MM.1S (cell line): Measurements from ENCODE around the gene SNN.

Source experiments
- DNase-seq: peaks from one replicate; pipeline ENCODE4 v3.0.0-alpha.2; 2015
- H2AFZ ChIP-seq: fragments of 300-600 bp; sonication (generic); 2 replicates; pipeline ENCODE4 v1.6.0; 2016; ENCODE audit warnings: antibody characterized with exemption, low read length
- H3F3A ChIP-seq: fragments of 300-600 bp; sonication (generic); 2 replicates; pipeline ENCODE4 v1.6.1; 2016; ENCODE audit warnings: mild to moderate bottlenecking, antibody characterized with exemption, low read length, moderate library complexity, mixed read lengths; ENCODE audit not compliant: insufficient read depth
- H3K27ac ChIP-seq: fragments of 300-600 bp; sonication (generic); 2 replicates; pipeline ENCODE4 v1.5.1; 2016; ENCODE audit warnings: mild to moderate bottlenecking, low read length
- H3K27me3 ChIP-seq: fragments of 300-600 bp; sonication (generic); replicated peaks from 2 replicates; pipeline ENCODE4 v1.6.0; 2016; ENCODE audit warnings: low read length; ENCODE audit not compliant: insufficient read depth
- H3K36me3 ChIP-seq: fragments of 300-600 bp; sonication (generic); replicated peaks from 2 replicates; pipeline ENCODE4 v1.6.1; 2016; ENCODE audit warnings: mild to moderate bottlenecking, low read length, mixed read lengths; ENCODE audit not compliant: insufficient read depth
- H3K4me1 ChIP-seq: fragments of 300-600 bp; sonication (generic); 2 replicates; pipeline ENCODE4 v1.6.1; 2016; ENCODE audit warnings: low read length, mixed read lengths
- H3K4me2 ChIP-seq: fragments of 300-600 bp; sonication (generic); 2 replicates; pipeline ENCODE4 v1.6.0; 2016; ENCODE audit warnings: low read depth, low read length
- H3K4me3 ChIP-seq: fragments of 300-600 bp; sonication (generic); 2 replicates; pipeline ENCODE4 v1.5.1; 2016; ENCODE audit warnings: low read length, mixed read lengths
- H3K79me2 ChIP-seq: fragments of 300-600 bp; sonication (generic); 2 replicates; pipeline ENCODE4 v1.6.1; 2016; ENCODE audit warnings: mixed run types, low read length, mixed read lengths
- H3K9ac ChIP-seq: fragments of 300-600 bp; sonication (generic); 2 replicates; pipeline ENCODE4 v1.6.1; 2016; ENCODE audit warnings: low read length, mixed read lengths
- H3K9me2 ChIP-seq: fragments of 300-600 bp; sonication (generic); replicated peaks from 2 replicates; pipeline ENCODE4 v1.6.1; 2016; ENCODE audit warnings: mild to moderate bottlenecking, low read length, mixed read lengths; ENCODE audit not compliant: insufficient read depth
- H3K9me3 ChIP-seq: fragments of 300-600 bp; sonication (generic); replicated peaks from 2 replicates; pipeline ENCODE4 v1.6.1; 2016; ENCODE audit warnings: mild to moderate bottlenecking, low read length, mixed read lengths; ENCODE audit not compliant: insufficient read depth
- H4K20me1 ChIP-seq: fragments of 300-600 bp; sonication (generic); 2 replicates; pipeline ENCODE4 v1.6.1; 2016; ENCODE audit warnings: mild to moderate bottlenecking, low read length, moderate library complexity, mixed read lengths; ENCODE audit not compliant: insufficient read depth
- EZH2 ChIP-seq: fragments of 300-600 bp; sonication (generic); optimal IDR thresholded peaks from 2 replicates; pipeline ENCODE3; 2017; ENCODE audit warnings: low read depth, mild to moderate bottlenecking, antibody characterized with exemption, low read length, mixed read lengths
- EZH2phosphoT487 ChIP-seq: fragments of 300-600 bp; sonication (generic); IDR thresholded peaks from 2 replicates; pipeline ENCODE4 v1.6.1; 2018; ENCODE audit warnings: antibody characterized with exemption, low read length
- TF ChIP-seq, protein P1 (sequence below): fragments of 300-600 bp; sonication (generic); IDR thresholded peaks from 2 replicates; pipeline ENCODE4 v1.5.1; 2016; ENCODE audit warnings: antibody characterized with exemption, low read length, mixed read lengths

The SNN gene

GRCh38 chr16:11651796-11652195 lies 16.5 kb upstream of the SNN start:
- Histone ChIP-seq H3K4me1 (no peaks in the 10 kb centered on the region), H3K4me3 (no peak overlapping the region), H3K27me3 (no peaks in the 10 kb centered on the region), H3K36me3 (no peaks in the 10 kb centered on the region), H3K79me2 (no peaks in the 10 kb centered on the region), H3K9me2 (no peaks in the 10 kb centered on the region), H3K9ac (no peak overlapping the region), H3K4me2 (no peak overlapping the region), H2AFZ (no peak overlapping the region), H3K27ac (no peak overlapping the region), H4K20me1 (no peaks in the 10 kb centered on the region), H3K9me3 (no peaks in the 10 kb centered on the region), H3F3A (no peaks in the 10 kb centered on the region)
- no peak for DNase-seq
- TF ChIP-seq EZH2phosphoT487 (no peak), EZH2 (no peak)
- TF ChIP-seq, protein P1, sequence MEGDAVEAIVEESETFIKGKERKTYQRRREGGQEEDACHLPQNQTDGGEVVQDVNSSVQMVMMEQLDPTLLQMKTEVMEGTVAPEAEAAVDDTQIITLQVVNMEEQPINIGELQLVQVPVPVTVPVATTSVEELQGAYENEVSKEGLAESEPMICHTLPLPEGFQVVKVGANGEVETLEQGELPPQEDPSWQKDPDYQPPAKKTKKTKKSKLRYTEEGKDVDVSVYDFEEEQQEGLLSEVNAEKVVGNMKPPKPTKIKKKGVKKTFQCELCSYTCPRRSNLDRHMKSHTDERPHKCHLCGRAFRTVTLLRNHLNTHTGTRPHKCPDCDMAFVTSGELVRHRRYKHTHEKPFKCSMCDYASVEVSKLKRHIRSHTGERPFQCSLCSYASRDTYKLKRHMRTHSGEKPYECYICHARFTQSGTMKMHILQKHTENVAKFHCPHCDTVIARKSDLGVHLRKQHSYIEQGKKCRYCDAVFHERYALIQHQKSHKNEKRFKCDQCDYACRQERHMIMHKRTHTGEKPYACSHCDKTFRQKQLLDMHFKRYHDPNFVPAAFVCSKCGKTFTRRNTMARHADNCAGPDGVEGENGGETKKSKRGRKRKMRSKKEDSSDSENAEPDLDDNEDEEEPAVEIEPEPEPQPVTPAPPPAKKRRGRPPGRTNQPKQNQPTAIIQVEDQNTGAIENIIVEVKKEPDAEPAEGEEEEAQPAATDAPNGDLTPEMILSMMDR, result no peak

DNA sequence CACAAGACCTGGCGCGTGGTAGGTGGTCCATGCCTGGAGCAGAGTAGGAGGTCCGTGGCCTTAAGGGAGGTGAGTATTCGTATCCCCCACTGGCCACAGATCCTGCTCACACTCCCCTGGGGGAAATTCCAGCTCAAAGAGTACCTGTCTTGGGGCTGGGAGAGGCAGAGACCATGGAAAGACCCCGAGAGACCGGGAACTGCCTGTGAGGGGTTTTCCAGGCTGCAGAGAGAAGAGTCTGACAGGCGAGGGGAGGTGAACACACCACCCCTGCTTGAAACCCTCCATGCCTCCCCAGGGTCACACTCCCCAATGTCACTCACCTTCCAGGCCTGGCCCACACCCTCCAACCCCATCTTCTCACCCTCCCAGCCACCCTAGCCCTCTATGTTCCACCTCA lies 12.6 kb upstream of the SNN start:
- Histone ChIP-seq H3K4me3 (no peak overlapping the region), H3K27ac (no peak overlapping the region)

DNA sequence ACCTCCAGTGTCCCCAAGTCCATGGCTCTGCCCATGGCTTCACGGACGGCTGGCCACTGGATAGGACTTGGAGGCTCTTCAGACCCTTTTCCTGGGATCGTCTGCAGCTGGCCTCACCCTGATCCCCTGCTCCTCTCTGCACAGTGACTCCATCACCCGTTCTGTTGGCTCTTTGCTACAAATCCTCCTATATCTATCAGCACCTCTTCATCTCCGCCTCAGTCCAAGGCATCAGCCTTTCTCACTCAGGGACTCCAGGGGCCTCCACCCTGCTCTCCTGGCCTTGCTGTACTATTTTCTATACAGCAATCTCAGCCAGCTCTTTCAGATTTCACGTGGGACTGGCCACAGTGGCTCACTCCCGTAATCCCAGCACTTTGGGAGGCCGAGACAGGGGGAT lies 10.7 kb upstream of the SNN start:
- Histone ChIP-seq H4K20me1 (no peaks in the 10 kb centered on the region), H3K9me2 (no peaks in the 10 kb centered on the region), H3K27me3 (no peaks in the 10 kb centered on the region), H3K79me2 (no peaks in the 10 kb centered on the region), H3K4me3 (no peak overlapping the region), H3K36me3 (no peaks in the 10 kb centered on the region), H3K9me3 (no peaks in the 10 kb centered on the region), H3F3A (no peaks in the 10 kb centered on the region), H3K27ac (no peak overlapping the region), H3K4me1 (no peaks in the 10 kb centered on the region), H2AFZ (no peak overlapping the region), H3K4me2 (no peak overlapping the region), H3K9ac (no peak overlapping the region)
- no peak for DNase-seq
- TF ChIP-seq EZH2phosphoT487, result no peak
- TF ChIP-seq, protein P1, result no peak
- TF ChIP-seq EZH2, result no peak

More for the DNA sequence above, 12.6 kb upstream of the SNN start:
- H4K20me1 ChIP-seq, result no peaks in the 10 kb centered on the region
- no peaks in the 10 kb centered on the region for H3K9me3 ChIP-seq
- no peak for DNase-seq
- H2AFZ ChIP-seq, result no peak overlapping the region
- H3K4me1 ChIP-seq, result no peaks in the 10 kb centered on the region
- no peak overlapping the region for H3K4me2 ChIP-seq
- no peak overlapping the region for H3K9ac ChIP-seq
- H3K79me2 ChIP-seq, result no peaks in the 10 kb centered on the region
- no peaks in the 10 kb centered on the region for H3K36me3 ChIP-seq
- H3F3A ChIP-seq, result no peaks in the 10 kb centered on the region
- H3K27me3 ChIP-seq, result no peaks in the 10 kb centered on the region
- TF ChIP-seq EZH2, result no peak
- TF ChIP-seq EZH2phosphoT487, result no peak
- TF ChIP-seq, protein P1, result no peak
- no peaks in the 10 kb centered on the region for H3K9me2 ChIP-seq
